HG02610 (cell line): ENCODE data around the gene SLC1A3.

Experiments used
- ATAC-seq: cut with Tn5 transposase; IDR thresholded peaks from one replicate; pipeline ENCODE4 v1.9.1; 2021; ENCODE audit warnings: mild to moderate bottlenecking, moderate library complexity; ENCODE audit not compliant: unreplicated experiment

SLC1A3 gene

DNA sequence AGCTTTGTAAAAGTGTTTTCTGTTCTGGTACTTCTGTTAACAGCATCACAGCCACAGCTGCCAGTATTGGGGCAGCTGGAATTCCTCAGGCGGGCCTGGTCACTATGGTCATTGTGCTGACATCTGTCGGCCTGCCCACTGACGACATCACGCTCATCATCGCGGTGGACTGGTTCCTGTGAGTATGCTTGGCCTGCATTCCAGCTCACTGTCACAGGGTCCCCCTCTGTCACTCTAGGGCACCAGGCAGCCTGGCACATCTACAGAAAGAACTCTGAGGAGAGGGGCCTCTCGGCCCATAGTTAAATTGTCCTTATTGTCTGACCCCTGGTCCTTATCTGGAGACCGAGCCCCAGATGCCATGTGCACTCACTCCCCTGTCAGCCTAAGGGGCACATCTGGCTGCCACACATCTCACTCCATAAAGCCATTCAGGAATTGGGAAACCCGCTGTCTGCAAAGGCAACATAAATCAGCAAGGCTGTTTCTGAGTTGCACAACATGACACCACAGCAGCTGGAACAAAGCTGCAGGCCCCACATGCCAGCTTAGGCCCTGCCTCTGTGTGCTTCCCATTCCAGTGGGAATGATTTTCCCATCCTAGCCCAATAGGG, 77.5 kb downstream of the SLC1A3 start:
- no peak for ATAC-seq

DNA sequence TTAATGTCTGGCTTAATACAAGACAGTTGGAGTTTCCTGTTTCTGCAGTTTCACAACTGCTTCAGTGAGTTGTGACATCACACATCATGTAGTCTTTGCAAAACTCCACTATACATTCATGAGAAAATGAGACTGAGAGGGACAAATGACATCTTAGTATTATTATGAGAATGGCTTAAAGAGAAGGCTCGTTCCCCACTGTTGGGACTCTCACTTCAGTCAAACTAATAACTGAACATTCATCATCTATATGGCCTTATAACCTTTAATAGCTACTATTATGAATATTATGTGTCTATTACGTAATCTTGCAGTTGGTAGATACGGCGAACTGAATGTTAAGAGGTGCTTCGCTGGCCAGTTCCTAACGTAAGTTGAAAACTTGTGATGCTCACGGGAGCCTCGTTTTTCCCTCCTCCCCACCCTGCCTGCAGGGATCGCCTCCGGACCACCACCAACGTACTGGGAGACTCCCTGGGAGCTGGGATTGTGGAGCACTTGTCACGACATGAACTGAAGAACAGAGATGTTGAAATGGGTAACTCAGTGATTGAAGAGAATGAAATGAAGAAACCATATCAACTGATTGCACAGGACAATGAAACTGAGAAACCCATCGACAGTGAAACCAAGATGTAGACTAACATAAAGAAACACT, 79.4 kb downstream of the SLC1A3 start:
- ATAC-seq, result no peak

DNA sequence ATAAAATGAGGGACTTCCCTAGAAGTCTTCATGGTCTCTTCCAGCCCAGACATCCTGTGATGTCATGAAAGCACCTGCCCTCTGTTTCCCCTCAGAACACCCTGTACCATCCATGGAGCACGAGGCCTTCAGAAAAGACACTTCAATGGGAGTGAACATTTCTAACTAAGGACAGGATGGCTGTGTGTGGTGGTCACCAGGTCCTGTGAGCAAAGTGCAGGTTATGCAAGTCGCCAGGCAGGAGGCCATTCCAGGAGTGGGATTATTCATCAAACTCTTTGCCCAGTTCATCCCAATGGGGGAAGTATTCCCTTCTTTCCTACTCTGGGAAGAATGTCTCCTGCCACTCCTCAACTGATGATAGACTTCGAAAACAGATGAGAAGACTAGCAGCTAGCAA, 80.5 kb downstream of the SLC1A3 start:
- no peak for ATAC-seq

DNA sequence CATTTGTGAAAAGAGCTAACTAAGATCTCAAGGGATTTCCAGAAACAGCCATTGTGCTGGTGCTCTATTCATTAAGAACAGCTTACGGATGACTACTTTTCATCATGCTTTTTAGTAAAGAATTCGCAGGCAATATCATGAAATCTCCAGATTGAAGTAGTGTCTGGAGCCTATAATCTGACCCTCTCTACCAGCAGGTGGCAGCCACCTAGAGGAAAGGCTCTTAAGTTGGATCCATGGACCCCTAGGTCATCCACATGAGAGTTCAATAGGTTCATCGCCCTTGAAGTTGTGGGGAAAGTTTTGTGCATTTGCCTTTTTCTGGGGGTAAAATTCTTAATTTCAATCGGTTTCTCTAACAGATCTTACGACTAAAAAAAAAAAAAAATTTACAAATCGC, 82.3 kb downstream of the SLC1A3 start:
- no peak for ATAC-seq

DNA sequence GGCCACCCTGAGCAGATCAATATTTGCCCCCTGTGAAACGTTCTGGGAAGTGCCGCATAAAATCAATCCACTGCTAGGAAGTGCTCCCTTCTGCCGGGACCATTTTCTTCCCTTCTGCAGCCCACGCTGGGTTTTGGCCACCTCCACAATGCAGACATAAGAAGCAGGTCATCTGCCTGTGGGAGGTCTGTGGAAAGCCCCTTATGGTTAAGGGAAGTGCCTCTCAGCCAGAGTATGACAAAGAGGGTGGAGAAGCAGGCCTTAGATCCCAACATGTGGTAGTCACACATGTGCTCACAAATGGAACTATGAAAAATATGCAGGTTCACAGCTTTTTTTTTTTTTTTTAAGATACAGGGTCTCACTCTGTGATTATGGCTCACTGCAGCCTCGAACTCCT, 82.8 kb downstream of the SLC1A3 start:
- ATAC-seq, result peak; percentile 23

DNA sequence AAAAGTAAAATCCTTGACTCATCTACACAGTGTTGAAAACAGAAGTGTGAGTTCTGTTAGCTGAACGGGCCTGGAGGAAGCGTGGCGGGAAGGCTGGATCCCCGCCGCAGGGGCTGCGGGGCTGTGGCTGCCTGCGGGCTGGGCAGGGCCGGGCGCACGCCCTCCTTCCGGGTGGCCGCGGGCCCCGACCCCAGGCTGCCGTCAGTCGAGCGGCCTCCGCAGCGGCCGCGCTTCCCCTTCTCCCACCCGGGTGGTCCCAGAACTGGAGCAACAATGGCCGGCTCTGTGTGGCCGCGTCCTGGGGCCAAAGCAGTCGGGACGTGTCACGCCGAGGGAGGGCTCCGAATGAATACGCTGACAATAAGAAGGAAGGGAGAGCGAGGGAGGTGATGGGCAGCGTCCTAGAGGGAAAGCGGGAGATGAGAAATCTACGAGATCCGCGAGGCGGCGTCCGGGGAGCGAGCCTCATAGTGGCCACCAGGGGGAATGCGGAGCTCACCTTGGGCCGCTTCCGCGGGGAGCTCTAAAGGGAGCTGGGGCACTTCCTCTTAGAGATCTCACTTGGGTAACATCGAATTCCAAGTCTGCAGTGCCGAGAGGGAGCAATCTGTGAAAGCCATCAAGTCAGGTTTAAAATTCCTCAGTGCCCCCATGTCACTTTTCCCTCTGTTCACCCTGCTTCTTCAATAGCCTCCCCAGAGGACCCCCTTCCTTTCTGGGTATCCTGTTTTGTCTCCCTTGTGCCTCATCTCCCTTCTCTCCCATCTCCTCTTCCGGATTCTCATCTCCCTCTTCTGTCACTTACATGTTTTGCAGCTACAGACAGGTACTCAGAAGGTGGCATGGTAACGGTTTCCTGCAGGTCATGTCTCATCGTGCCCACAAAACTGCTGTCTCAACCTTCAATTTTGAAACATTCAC, 83.9 kb downstream of the SLC1A3 start:
- ATAC-seq, result peak; percentile 76

DNA sequence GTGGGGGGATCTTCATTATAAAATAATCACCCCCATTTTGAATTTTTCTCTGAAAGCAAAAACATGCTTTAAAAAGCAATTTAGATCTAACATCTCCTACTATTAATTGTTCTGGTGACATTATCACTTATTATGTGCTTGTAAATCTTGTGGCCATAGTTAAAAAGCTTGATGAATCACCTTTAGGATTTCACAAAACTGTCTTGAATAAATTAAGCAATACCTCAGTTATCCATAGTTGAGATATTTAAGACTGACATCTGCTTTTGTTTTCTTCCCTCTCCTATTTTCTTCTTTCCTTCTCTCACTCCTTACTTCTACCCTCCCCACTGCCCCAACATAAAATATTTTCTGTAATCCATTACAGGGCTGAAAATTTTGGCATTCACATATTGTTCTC, 84.8 kb downstream of the SLC1A3 start:
- ATAC-seq, result no peak

DNA sequence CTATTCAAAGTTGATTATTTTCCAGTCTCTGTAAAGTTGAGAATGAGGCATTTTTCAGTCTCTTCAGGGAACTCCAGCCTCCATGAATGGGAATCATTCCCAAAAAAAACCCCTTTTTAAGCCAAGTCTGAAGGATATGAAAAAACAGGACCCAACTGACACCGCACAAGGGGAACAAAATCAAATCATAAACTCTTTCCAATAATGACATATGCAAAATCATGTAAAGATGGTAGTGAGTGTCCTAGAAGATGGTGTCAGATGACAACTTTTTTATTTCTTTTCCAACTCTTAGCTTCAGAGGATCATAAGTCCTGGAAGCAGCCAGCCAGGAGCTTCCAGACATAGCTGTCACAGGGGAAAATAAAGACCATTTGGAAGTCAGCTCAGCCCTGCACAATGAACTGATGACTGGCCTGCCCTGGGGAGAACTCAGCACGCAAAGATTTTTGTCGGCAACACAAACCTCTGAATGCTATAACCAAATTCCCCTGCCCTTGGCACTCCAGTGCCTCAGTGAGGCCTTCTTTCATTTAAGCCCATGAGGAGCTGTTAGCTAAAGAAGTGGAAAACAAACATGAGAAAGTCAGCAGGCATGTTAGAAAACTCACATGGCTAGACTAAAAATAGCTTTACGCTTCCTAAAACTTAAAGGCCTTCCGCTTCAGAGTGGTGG, 85.4 kb downstream of the SLC1A3 start:
- no peak for ATAC-seq

DNA sequence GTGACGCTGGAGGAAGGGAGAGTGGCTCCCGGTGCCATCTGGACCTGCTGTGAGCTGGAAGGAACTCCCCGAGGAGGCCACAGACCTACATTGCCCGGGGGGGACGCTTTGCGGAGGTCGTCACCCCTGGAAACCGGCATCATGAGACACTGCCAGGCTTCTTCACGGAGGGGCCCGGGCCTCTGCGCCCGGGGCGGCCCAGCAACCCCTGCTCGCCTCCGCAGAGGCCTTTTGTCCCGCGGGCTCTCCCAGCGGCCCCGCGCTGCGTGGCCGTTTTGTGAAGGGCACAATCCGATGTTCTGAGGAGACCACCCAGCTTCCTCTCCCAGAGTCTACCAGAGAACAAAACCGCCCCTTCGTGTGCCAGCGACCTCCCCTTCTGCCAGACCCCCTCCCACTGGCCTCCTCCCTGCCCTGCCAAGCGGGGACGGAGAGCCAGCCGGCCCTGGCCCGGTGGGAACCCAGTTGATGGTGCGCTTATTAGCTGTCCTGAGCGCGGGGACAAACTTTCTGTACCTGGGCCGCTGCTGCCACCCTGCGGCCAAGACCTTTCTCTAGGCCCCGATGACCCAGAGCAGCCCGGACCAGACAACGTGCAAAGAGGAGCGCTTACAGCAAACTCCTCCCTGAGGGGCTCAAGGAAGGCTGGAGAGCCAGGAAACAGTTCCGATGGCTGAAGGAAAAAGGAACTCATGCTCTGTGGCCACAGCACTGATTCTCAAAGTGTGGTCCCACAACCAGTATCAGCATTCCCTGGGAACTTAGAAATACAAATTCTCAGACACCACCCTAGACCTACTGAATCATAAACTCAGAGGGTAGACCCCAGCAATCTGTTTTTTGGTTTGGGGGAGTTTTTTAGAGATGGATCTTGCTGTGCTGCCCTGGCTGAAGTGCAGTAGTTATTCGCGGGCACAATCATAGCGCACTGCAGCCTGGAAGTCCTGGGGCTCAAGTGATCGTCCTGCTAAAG, 86.7 kb downstream of the SLC1A3 start:
- ATAC-seq, result peak; percentile 60

DNA sequence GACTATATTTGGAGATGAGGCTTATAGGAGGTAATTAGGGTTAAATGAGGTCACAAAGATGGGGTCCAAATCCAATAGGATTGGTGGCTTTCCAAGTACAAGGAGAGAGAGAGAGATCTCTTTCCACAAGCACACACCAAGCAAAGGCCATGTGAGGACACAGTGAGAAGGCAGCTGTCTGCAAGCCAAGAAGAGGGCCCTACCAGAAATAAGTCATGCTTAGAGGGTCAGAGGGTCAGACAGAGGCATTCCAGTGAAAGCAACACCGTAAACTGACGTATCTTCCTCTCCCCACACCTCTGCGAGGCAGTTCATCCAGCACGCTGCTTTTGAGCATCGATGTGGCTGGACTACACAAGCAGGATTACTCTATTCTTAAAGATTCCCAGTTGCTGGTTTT, 87.9 kb downstream of the SLC1A3 start:
- no peak for ATAC-seq

DNA sequence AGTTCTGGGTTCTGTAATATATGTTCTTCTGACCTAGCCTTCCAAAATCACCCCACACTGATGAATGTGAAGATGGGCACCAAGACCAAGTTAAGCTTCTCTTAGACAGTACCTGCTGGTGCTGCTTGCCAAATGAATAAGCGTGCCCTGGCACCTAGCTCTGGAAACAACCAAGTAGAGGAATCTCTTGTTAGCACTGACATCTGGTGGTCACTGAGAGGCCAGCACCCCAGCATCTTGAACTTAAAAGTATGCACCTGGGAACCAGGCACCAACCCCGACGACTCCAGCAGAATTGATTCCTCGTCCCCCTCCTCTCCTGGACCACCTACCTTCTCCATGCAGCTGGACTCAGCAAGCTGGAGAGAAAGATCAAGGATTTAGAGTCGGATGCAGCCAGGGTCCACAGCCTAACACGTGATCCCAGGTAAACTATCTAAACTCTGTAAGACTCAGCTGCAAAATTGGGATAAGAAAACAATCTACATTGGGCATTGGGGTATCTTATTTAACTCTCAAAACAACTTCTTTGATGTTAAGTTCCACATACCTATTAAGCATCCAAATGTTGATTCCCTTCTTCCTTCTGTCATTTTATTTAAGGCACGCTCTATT, 89.8 kb downstream of the SLC1A3 start:
- peak; percentile 38 for ATAC-seq

DNA sequence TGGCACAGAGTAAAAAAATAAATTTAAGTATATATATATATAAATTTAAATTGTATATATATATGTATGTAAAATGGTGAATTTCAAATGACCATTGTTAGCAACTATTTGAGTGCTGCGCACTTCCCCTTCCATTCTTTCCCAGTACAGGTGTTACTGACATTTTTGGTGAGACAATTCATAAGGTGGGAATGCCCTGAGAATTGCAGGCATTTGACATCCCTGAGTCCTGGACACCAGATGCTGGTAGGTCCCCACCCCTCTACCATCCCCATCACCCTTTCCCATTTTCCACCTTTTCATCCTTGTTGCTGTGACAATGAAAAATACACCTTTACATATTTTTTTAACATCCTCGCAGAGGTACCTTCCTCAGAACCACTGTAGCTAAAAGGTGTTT, 91.6 kb downstream of the SLC1A3 start:
- ATAC-seq, result no peak

DNA sequence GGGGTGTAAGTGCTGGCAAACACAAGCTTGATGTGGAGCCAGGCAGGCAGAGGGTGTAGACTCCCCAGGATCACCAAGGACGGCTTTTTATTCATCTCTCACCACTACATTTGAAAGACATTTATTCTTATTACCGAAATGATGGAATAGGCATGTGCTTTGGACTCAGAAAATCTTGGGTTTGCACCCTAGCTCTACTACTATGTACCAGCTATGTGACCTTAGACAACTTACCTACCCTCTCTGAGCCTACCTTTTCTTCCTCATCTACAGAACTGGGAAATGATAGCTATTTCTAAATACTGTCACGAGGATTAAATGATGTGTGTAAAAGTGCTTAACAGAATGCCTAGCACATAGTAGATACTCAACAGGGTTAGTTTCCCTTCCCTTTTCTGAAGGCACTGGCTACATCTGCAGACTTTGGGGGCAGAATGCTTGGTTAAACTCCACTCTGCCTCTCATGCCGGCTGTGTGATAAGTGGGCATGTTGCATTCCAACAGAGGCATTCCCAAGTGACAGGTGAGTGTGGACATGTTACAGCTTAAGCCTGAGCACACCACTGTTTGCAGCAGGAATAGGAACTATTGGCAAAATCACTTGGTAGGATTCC, 94.8 kb downstream of the SLC1A3 start:
- ATAC-seq, result peak; percentile 94

DNA sequence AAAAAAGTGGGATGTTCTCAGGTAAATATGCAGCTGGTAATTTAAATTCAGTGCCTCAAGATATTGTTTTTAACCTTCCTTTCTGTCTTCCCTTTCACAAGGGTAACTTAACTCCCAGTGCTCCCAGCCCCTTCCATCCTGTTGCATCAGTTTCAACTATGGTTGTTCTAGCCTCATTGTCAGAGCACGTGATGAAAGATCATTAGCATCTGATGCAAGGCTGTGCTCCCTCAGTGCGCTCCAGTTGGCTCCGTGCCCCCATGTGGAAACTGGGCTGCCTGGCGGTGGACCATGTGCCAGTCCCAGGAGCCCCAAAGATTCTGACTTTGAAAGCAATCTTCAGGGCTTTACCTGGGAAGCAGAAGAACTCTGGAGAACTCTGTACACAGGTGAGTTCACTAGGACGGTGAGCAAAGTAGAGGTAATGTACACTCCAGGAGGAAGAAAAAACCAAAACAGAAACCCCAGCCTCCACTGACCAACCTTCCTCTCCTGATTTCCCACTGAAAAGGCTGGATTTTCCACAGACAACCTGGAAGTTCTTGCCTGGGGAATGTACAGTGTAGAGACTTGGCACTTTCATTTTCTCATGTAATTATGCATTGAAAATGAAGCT, 96.9 kb downstream of the SLC1A3 start:
- ATAC-seq, result no peak

DNA sequence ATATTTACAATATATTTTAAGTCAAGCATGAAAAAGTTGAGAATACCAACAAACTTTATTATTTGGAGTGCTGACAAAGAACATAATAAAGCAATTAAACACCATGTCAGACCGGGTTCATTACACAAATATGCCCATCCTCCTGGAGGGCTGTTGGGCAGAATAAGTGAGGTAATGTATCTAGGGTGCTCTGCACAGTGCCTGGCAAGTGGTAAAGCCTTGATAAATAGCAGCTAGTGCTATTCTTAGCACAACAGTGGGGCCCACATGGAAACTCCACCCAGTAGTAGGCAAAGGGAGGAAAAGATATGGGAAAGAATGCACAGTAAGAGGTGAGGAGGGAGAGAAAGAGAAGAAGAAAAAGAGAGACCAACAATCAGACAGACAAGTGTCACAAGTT, 97.7 kb downstream of the SLC1A3 start:
- ATAC-seq, result no peak

DNA sequence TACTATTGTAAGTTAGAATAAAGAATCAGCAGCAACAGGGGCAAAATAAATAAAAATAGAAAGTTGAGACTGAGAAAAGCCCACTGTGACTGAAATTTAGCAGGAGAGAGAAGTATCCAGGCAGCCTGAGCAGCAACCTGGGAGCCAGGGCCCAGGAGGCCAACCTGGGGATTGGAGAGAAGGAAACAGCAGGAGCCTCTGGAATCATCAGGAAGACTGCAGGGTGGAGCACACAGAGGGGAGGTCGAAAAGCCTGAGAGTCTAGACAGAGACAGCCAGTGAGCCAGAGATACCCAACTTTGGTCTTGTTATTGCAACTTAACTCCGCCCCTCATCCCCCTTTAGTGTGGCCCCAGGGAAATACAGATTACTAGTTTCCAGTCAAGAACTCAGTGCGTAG, 98.6 kb downstream of the SLC1A3 start:
- ATAC-seq, result no peak

DNA sequence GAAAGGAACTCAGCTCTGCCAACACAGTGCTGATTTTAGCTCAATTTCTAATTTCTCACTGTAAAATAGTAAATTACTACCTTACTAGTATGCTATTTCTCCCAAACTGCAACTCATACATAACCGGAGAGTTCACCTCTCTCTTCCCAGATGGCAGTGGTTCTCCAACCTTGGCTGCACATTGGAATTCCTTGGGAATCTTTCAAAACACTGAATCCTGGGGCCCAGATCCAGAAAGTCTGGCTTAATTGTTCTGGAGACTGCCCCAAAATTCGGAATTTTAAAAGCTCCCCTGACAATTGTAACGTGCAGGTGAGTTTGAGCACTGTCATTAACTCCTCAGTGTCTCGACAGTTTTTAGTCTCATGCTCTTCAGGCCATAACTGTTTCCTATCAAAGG, 100.3 kb downstream of the SLC1A3 start:
- ATAC-seq, result no peak

DNA sequence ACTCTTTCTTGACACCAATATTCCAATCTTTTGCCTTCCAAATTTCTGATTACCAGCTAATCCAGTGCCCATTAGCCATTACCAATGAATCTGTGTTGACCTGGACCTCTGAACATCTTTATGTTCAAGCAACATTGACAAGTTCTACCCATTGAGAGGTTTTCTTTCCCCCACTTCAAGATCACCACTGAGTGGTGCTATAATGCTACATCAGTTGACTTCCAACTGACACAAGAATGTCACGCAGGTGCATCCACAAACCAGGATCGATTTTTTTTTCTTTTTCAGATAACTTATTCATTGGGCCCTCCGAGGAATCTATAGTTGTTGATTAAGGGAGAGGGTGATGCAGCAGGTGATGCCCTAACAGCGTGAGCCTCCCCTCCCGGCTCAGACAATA, 102.6 kb downstream of the SLC1A3 start:
- ATAC-seq, result no peak

DNA sequence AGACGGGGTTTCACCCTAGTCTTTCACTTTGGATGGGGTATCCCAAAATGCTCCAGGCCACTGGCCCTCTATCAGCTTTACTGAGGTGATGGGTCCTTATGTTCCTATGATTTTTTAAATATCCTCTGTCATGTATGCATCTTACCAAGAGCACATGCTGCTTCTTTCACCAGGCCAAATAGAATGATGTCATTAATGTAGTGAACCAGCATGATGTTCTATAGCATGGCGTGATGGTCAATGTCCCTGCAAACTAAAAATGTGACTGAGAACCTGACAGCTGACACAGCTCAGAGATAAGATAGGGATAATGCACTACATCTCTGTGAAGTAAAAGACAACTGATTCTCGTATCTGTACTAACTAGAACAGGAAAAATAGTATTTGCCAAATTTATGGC, 103.6 kb downstream of the SLC1A3 start:
- no peak for ATAC-seq
